Measurements from ENCODE around the gene ABCC8. TPM values are rescaled to one million over a fixed set of nuclear protein-coding genes. Genes with fewer than 3 reads are reported as not detected.

Gene ABCC8
- total and polyA plus RNA-seq, 2 of the 8 experiments (the other 6 are each of a cell fraction or from before 2014, with no cell fraction given) = 3.7 to 4.9 TPM

DNA sequence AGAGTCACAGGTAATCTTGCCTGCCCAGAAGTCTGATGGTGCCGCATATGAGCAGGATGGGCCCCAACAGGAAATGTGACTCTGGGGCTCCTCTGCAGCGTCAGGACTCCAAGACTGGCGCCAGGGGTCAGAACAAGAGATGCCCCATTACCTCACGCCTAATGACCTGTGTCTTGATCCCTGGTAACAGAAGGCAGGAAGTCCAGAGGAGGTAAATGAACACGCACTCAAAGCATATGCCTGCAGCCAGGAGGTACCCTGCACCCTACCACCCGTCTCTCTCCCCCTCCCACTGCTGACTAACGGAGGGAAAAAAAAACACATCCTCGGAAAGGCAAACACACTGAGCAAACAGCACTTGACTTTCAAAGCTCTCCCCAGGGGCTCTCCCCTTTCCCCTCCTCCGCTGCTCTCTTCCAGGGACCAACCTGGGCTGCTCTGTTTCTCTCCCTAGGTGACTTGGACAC, 37.3 kb downstream of the ABCC8 start:
- Histone ChIP-seq H3K23me2 (ENCODE audit: low read depth, low read length) (no peaks in the 10 kb centered on the region), H3K79me2 (ENCODE audit: control insufficient read depth in 1 of 2, insufficient read depth in 2 of 2, low read length in 2 of 2) (no peaks in the 10 kb centered on the region), H3K27ac (ENCODE audit: low read depth, low read length) (no peak overlapping the region), H3K79me1 (ENCODE audit: low read depth, low read length) (no peaks in the 10 kb centered on the region), H4K8ac (ENCODE audit: extremely low read depth, insufficient read depth, low read length) (no peak overlapping the region), H4K91ac (replicated peaks; ENCODE audit: insufficient read length, low read length) (no peak overlapping the region), H2BK12ac (ENCODE audit: low read depth, low read length) (no peak overlapping the region), H3K23ac (ENCODE audit: insufficient read length) (no peak overlapping the region), H2BK15ac (ENCODE audit: low read length) (no peak overlapping the region; the same call in 1 of the 2 replicates), H2BK20ac (ENCODE audit: low read length) (no peak overlapping the region), H3K4me3 (ENCODE audit: extremely low read depth in 1 of 4, insufficient read depth in 2 of 4, low read depth in 3 of 4, low read length in 4 of 4) (no peak overlapping the region), H3K36me3 (ENCODE audit: control insufficient read depth in 2 of 4, insufficient read depth in 4 of 4, low read length in 3 of 4) (no peaks in the 10 kb centered on the region), H3K4me2 (ENCODE audit: insufficient read depth in 1 of 2, low read depth in 2 of 2, low read length in 2 of 2) (peak overlapping the region in 1 of 2 experiments; percentile 50; a peak in 2 of 4 replicates), H2BK5ac (ENCODE audit: low read depth, low read length) (no peak overlapping the region), H3K18ac (ENCODE audit: extremely low read depth, low read length) (peak overlapping the region; percentile 2; the same call in 1 of the 2 replicates), H2BK120ac (replicated peaks; ENCODE audit: low read depth, low read length) (no peak overlapping the region), H2AK5ac (ENCODE audit: low read depth, low read length) (no peak overlapping the region), H4K5ac (ENCODE audit: insufficient read length, low read depth, low read length) (no peak overlapping the region), H3K56ac (replicated peaks; ENCODE audit: insufficient read length, low read depth, low read length) (no peak overlapping the region), H3K9ac (replicated peaks in 1 of 4; ENCODE audit: extremely low read depth in 1 of 4, low read depth in 3 of 4, low read length in 3 of 4) (no peak overlapping the region), H3K4ac (replicated peaks; ENCODE audit: insufficient read length, low read depth, low read length) (no peak overlapping the region), H2AFZ (ENCODE audit: low read length) (0 out of 2 replicates have a peak overlapping the region, but pooled peaks have one; percentile 5), H3K27me3 (replicated peaks in 1 of 4; ENCODE audit: control insufficient read depth in 3 of 4, extremely low read depth in 1 of 4, insufficient read depth in 3 of 4, low read length in 3 of 4) (peaks cover 1 to 29% (median 26%) of the 10 kb centered on the region in 4 experiments; a peak in 6 of 7 replicates), H4K20me1 (replicated peaks in 1 of 2; ENCODE audit: control insufficient read depth in 1 of 2, insufficient read depth in 2 of 2, low read length in 2 of 2) (no peaks in the 10 kb centered on the region), H3K14ac (ENCODE audit: insufficient read length) (no peak overlapping the region), H3K9me3 (ENCODE audit: insufficient read depth in 2 of 2, low read depth in 1 of 2, low read length in 1 of 2) (no peaks in the 10 kb centered on the region; a peak in 1 of 4 replicates), H3K4me1 (replicated peaks in 1 of 4; ENCODE audit: control insufficient read depth in 3 of 4, insufficient read depth in 4 of 4, low read length in 3 of 4) (peaks cover 0 to 4% (median 1%) of the 10 kb centered on the region in 4 experiments; a peak in 4 of 7 replicates)
- CTCF ChIA-PET (ENCODE audit: partially characterized antibody) = interaction anchor here (1.2 to 2.2 kb wide), 7 partner anchors 9 to 64 kb away, joined by 3 to 11 read pairs (median 4); no protein-coding TSS in a partner anchor
- 61% methylated on average over 7 of the region's 9 CpGs; no CpG with 5 or more reads in 1 of the 2 experiments for WGBS, 2 experiments (ENCODE audit: extremely low coverage in 1 of 2, insufficient coverage in 1 of 2, insufficient read length in 1 of 2, insufficient replicate concordance in 2 of 2, low coverage in 1 of 2, low lambda C conversion rate in 2 of 2, missing lambda C conversion rate in 1 of 2)
- no peak for DNase-seq (ENCODE audit: low read depth in 1 of 2, low spot score in 2 of 2)
- POLR2A ChIA-PET (ENCODE audit: partially characterized antibody) = interaction anchor here (0.8 to 1.0 kb wide), 3 partner anchors 10 to 42 kb away, joined by 3 to 4 read pairs (median 3); no protein-coding TSS in a partner anchor
- TF ChIP-seq CBX5 (IDR thresholded peaks at IDR 0.05; ENCODE audit: low read depth, low read length) = no peak
- TF ChIP-seq EGR1 (IDR thresholded peaks at IDR 0.05; ENCODE audit: borderline replicate concordance, low read depth, low read length) = no peak
- no peak for TF ChIP-seq CBX8 (IDR thresholded peaks at IDR 0.05; ENCODE audit: borderline replicate concordance, low read depth, low read length)
- no peak for TF ChIP-seq KDM1A (IDR thresholded peaks at IDR 0.05; ENCODE audit: borderline replicate concordance, low read length)
- TF ChIP-seq ZNF274 (IDR thresholded peaks at IDR 0.05; ENCODE audit: borderline replicate concordance, extremely low read depth, low read length) = no peak
- no peak for TF ChIP-seq RNF2 (IDR thresholded peaks at IDR 0.05; ENCODE audit: borderline replicate concordance, low read depth, low read length, missing control alignments, poor library complexity, severe bottlenecking)
- no peak for TF ChIP-seq HDAC2 (IDR thresholded peaks at IDR 0.05; ENCODE audit: borderline replicate concordance in 1 of 2, low read depth in 2 of 2, low read length in 2 of 2)
- no peak for TF ChIP-seq TAF1 (IDR thresholded peaks at IDR 0.05; ENCODE audit: low read depth, low read length)
- FAIRE-seq = no peak
